GM21515 (cell line): ENCODE results near the gene SMC3.
"Not testable (repeated sequence)": the region's sequence is repeated elsewhere in the genome, so short reads cannot be mapped to it uniquely, and the experiment has no call there.

Source experiments
- ATAC-seq: cut with Tn5 transposase; IDR thresholded peaks from one replicate; pipeline ENCODE4 v1.9.1; 2021; ENCODE audit not compliant: unreplicated experiment

The SMC3 gene

GRCh38 chr10:110567201-110568054 is at the start of gene SMC3:
TSS of gene SMC3 (plus strand) at chr10:110567695. CDS start at chr10:110567817, 122 bp downstream.
- ATAC-seq: peak; percentile 89

GRCh38 chr10:110522365-110522988 is 45.0 kb upstream of the SMC3 start:
- ATAC-seq: no peak

GRCh38 chr10:110523736-110524135 is 43.8 kb upstream of the SMC3 start:
- ATAC-seq: no peak

- ATAC-seq: no peak
These were observed 43.2 kb upstream of the SMC3 start for GRCh38 chr10:110524179-110524858.

- no peak for ATAC-seq
These were observed 42.6 kb upstream of the SMC3 start for GRCh38 chr10:110524859-110525232.

GRCh38 chr10:110525349-110526260 is 41.9 kb upstream of the SMC3 start:
- ATAC-seq: no peak

GRCh38 chr10:110527731-110528171 is 39.7 kb upstream of the SMC3 start:
- ATAC-seq: no peak

GRCh38 chr10:110528224-110528996 is 39.1 kb upstream of the SMC3 start:
- ATAC-seq: peak; percentile 8

GRCh38 chr10:110528997-110529524 is 38.4 kb upstream of the SMC3 start:
- peak; percentile 70 for ATAC-seq

GRCh38 chr10:110529596-110530011 is 37.9 kb upstream of the SMC3 start:
- ATAC-seq: no peak

- ATAC-seq: no peak
These were observed 37.2 kb upstream of the SMC3 start for GRCh38 chr10:110530131-110530831.

- ATAC-seq: no peak
These were observed 35.8 kb upstream of the SMC3 start for GRCh38 chr10:110531687-110532086.

GRCh38 chr10:110532628-110533027 is 34.9 kb upstream of the SMC3 start:
- ATAC-seq: not testable (repeated sequence)

GRCh38 chr10:110533149-110533548 is 34.3 kb upstream of the SMC3 start:
- no peak for ATAC-seq

- ATAC-seq: no peak
These were observed 32.9 kb upstream of the SMC3 start for GRCh38 chr10:110534571-110534970.

GRCh38 chr10:110535958-110536891 is 31.3 kb upstream of the SMC3 start:
- peak; percentile 83 for ATAC-seq

- ATAC-seq: no peak
These were observed 28.4 kb upstream of the SMC3 start for GRCh38 chr10:110539091-110539490.

- no peak for ATAC-seq
These were observed 27.5 kb upstream of the SMC3 start for GRCh38 chr10:110540031-110540430.
